HEK293 (cell line): Measurements from ENCODE around the gene EPSTI1.

Experiments used
- TCF7L2 ChIP-seq: IDR thresholded peaks from 2 replicates; pipeline ENCODE4 v1.6.1; 2011; ENCODE audit warnings: low read depth, mild to moderate bottlenecking, inconsistent platforms, low read length, moderate library complexity, borderline replicate concordance
- ZNF211 ChIP-seq: fragments of 450-650 bp; formaldehyde crosslinking; IDR thresholded peaks from 2 replicates; pipeline ENCODE4 v1.5.1; 2016; ENCODE audit warnings: low read depth, missing biosample characterization, missing genetic modification characterization
- ZNF354C ChIP-seq: fragments of 450-650 bp; formaldehyde crosslinking; IDR thresholded peaks from 2 replicates; pipeline ENCODE4 v1.5.1; 2016; ENCODE audit warnings: missing biosample characterization, missing genetic modification characterization, low read depth, borderline replicate concordance
- ZNF776 ChIP-seq: fragments of 450-650 bp; formaldehyde crosslinking; IDR thresholded peaks from 2 replicates; pipeline ENCODE4 v1.5.0; 2017; ENCODE audit warnings: missing biosample characterization, missing genetic modification characterization, borderline replicate concordance
- TF ChIP-seq, protein P1 (sequence below): fragments of 450-650 bp; formaldehyde crosslinking; IDR thresholded peaks from 2 replicates; pipeline ENCODE4 v1.5.1; 2016; ENCODE audit warnings: missing biosample characterization, missing genetic modification characterization
- TF ChIP-seq, protein P2 (sequence below): fragments of 450-650 bp; formaldehyde crosslinking; IDR thresholded peaks from 2 replicates; pipeline ENCODE4 v1.5.1; 2016; ENCODE audit warnings: missing biosample characterization, missing genetic modification characterization

DNA sequence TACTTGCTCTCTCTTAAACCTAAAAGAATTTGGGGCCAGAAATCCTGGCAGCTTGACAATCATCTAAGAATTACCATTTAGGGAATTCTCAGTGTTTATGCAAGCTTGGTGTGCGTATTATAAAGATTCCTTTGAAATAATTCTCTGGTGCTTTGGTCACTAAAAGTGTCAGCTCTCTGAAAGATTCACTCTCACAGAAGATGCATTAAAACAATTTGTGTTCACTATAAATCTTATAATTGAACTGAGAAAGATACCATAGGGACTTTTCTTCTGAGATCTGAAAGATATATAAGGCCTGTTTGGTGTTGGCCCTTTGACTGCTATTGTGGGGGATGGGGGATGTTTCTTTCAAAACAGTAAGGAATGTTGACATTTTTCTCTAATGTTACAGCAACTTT lies 27.3 kb downstream of the EPSTI1 start:
- TF ChIP-seq TCF7L2 (no peak), ZNF211 (no peak), ZNF354C (no peak), ZNF776 (tag by site-specific recombination) (no peak)
- TF ChIP-seq, protein P1, sequence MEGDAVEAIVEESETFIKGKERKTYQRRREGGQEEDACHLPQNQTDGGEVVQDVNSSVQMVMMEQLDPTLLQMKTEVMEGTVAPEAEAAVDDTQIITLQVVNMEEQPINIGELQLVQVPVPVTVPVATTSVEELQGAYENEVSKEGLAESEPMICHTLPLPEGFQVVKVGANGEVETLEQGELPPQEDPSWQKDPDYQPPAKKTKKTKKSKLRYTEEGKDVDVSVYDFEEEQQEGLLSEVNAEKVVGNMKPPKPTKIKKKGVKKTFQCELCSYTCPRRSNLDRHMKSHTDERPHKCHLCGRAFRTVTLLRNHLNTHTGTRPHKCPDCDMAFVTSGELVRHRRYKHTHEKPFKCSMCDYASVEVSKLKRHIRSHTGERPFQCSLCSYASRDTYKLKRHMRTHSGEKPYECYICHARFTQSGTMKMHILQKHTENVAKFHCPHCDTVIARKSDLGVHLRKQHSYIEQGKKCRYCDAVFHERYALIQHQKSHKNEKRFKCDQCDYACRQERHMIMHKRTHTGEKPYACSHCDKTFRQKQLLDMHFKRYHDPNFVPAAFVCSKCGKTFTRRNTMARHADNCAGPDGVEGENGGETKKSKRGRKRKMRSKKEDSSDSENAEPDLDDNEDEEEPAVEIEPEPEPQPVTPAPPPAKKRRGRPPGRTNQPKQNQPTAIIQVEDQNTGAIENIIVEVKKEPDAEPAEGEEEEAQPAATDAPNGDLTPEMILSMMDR (tag by site-specific recombination) = no peak
- TF ChIP-seq, protein P2, sequence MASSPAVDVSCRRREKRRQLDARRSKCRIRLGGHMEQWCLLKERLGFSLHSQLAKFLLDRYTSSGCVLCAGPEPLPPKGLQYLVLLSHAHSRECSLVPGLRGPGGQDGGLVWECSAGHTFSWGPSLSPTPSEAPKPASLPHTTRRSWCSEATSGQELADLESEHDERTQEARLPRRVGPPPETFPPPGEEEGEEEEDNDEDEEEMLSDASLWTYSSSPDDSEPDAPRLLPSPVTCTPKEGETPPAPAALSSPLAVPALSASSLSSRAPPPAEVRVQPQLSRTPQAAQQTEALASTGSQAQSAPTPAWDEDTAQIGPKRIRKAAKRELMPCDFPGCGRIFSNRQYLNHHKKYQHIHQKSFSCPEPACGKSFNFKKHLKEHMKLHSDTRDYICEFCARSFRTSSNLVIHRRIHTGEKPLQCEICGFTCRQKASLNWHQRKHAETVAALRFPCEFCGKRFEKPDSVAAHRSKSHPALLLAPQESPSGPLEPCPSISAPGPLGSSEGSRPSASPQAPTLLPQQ (tag by site-specific recombination) = no peak
